Activated CD8-positive, alpha-beta memory T cell treated with anti-CD3 and anti-CD28 coated beads for 24 hours (primary cell): ENCODE results near the gene NEK4.
"Not testable (repeated sequence)": the region's sequence is repeated elsewhere in the genome, so short reads cannot be mapped to it uniquely, and the experiment has no call there.

ENCODE experiments used
- DNase-seq: peaks from one replicate; pipeline ENCODE4 v3.0.0-alpha.2; 2020

The NEK4 gene

DNA sequence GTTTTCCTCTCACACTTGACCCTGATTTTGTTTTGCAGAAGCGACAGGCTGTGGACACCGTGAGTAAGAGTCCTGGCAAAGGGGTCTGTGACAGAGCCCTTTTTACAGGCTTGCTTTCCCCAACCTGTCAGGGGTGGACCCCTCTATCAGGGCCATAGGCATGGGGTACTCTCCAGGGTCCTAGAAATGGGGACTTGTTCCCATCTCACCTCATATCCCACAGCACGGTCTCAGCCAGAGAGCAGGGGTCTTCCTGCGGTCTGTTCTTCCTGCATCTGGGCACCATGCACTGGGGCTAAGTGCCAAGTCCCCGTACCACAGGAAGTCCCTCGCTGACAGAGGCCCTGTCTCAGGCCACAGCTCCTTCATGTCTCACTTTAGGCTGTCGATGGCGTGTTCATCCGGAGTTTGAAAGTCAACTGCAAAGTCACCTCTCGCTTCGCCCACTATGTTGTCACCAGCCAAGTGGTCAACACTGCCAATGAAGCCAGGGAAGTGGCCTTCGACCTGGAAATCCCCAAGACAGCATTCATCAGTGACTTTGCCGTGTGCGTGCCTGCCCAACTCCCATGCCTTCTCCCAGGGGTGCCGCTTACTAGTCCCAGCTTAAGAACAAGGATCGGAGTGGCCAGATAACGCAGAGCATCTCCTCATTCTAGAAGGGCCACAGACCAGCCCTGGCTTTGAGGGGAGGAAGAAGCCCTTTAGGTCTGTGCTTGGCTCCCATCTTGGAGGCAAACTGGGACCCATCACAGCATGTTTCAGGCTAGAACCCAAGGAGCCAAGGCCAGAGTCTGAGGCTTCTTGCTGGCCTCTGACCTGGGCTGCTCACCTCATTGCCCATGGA is 7.4 kb upstream of the NEK4 start:
- peak; percentile 51 for DNase-seq

- no peak for DNase-seq
These were observed 6.6 kb upstream of the NEK4 start, which contains the start of gene ITIH1 for GRCh38 chr3:52777127-52777958. TSS of gene ITIH1 (plus strand) at chr3:52777599. CDS start at chr3:52777616, 17 bp downstream.

DNA sequence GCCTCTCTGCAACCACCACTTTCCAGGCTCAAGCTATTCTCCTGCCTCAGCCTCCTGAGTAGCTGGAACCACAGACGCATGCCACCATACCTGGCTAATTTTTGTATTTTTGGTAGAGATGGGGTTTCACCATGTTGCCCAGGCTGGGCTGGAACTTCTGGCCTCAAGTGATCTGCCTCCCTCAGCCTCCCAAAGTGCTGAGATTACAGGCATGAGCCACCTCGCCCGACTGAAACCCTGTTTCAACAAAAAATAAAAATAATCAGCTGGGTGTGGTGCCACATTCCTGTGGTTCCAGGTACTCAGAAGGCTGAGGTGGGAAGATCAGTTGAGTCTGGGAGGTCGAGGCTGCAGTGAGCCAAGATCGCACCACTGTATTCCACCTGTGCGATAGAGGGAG is 5.7 kb upstream of the NEK4 start:
- not testable (repeated sequence) for DNase-seq

GRCh38 chr3:52775877-52776276 is 5.1 kb upstream of the NEK4 start:
- no peak for DNase-seq

- no peak for DNase-seq
These were observed 4.4 kb upstream of the NEK4 start for GRCh38 chr3:52774901-52775864.

DNA sequence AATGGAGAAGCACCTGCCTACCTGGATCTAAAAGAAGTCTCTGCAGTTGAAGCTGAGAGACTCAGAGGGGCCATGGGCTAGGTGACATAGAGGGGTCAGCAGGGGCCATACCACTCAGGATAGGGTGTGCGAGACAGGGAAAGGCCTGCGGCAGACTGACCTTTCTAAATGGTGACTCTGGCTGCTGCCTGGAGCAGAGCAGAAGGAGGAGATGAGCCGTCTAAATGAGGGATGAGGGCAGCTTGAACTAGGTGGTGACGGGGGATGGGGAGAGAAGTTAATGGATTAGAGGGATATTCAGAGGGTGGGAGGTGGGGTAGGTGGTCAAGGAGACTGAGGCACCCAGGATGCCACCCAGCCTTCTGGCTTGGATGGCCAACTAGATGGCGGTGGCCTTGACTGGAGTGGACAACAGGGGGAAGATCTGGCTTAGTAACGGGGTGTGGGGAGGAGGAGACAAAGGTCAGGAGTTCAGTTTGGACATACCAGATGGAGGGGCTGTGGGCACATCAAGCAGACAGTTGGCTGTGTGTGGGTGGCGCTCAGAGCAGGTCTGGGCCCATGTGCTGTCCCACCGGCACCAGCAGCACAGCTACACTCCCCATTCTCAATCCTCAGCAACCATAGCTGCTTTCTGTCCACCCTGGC is 3.5 kb upstream of the NEK4 start:
- no peak for DNase-seq

- DNase-seq = no peak
These were observed 2.8 kb upstream of the NEK4 start for GRCh38 chr3:52773361-52774065.

DNA sequence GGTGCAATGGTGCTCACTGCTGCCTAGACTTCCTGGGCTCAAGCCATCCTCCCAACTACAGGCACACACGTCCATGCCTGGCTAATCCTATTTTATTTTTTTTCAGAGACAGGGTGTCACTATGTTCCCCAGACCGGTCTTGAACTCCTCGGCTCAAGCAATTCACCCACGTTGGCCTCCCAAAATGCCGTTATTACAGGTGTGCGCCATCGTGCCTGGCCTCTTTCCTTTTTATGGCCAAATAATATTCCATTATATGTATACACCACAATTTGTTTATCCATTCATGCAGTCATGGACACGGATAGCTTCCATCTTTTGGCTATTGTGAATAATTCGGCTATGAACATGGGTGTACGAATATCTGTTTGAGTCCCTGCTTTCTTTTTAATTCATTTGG is 962 bp upstream of the NEK4 start:
- DNase-seq = no peak

DNA sequence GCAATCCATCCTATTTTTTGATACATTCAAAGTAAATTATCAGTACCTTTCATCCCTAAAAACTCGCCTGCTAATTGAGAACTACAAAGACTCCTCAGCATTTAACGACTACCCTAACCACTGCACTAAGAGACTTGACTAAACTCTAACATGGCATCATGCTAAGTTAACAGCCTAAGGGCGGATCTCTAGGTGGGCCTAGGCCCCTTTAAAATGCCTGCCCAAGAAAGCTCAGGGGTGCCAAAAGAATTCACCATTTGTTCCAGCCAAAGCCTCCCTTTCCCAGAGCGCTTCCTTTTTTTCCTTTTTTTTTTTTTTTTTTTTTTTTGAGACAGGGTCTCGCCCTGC is 568 bp upstream of the NEK4 start:
- no peak for DNase-seq

- no peak for DNase-seq
These were observed 819 bp downstream of the NEK4 start for GRCh38 chr3:52769786-52770455.

DNA sequence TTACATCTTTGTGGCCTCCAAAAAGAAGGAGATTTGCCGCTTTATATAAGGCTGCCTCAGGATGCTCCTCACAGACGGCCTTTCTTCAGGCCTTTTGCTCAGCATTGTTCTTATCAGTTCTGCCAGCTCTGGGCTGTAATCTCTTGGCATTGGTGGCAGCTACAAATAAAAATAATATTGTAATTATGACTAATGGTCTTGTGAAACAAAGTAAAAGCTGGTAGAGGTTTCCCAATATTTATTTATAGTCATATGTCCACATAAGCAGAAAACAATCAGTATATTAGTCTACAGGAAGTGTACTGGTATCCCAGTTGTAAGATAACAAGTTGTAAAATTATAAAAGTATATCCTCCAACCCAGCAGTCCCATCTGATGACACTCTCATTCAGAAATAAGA is 7.3 kb downstream of the NEK4 start:
- DNase-seq = no peak

DNA sequence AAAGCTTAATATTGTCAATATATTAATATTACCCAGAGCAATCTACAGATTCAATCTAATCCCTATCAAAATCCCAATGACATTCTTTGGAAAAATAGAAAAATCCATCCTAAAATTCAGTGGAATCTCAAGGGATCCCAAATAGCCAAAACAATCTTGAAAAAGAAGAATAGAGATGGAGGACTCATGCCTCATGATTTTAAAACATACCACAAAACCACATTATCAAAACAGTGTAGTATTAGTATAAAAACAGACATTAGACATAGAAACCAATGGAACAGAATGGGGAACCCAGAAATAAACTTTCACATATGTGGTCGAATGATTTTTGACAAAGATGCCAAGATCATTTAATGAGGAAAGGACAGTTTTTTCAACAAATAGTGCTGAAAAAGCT is 14.6 kb downstream of the NEK4 start:
- no peak for DNase-seq

- DNase-seq = no peak
These were observed 16.4 kb downstream of the NEK4 start for GRCh38 chr3:52754373-52754772.

DNA sequence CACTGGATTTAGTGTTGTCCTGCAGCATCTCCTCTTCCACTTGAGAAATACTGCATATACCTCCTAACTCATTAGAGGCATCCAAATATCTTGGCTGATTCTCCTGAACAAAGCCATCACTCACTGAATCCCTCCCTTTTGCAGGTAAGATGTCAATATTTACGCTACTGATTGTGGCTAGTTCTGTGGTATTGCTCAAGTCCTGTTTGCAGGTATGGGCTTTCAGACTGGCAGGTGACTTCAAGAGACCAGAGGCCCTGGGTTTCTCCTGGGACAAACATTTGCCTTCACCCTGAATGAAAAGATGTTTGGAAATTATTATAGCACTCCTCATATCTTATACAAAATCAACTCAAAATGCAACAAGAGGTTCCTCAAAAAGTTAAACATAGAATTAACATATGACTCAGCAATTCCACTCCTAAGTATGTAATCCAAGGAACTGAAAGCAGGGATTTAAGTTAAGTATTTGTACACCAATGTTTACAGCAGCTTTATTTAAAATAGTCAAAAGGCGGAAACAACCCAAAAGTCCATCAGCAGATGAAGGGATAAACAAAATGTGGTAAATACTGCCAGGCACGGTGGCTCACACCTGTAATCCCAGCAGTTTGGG is 18.6 kb downstream of the NEK4 start:
- no peak for DNase-seq

- no peak for DNase-seq
These were observed 27.0 kb downstream of the NEK4 start for GRCh38 chr3:52743721-52744120.

DNA sequence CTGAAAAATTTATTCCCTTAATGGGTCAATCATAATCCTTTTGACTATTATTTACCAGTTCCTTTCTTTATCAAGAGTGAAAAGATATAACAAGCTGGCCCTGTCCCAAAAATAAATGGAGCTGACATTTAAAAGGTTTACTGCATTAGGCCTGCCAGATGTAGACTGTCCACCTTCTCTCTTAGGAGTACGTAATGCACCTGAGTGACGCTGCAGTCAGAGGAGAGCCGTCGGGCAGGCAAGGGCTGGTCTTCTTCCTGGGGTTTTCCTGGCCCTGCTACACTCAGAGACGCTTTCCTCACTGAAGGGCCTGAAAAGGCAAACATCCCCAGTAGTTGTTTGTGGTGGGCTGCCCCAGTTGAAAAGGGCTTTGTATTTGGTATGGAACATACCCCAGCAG is 27.6 kb downstream of the NEK4 start:
- DNase-seq = no peak

DNA sequence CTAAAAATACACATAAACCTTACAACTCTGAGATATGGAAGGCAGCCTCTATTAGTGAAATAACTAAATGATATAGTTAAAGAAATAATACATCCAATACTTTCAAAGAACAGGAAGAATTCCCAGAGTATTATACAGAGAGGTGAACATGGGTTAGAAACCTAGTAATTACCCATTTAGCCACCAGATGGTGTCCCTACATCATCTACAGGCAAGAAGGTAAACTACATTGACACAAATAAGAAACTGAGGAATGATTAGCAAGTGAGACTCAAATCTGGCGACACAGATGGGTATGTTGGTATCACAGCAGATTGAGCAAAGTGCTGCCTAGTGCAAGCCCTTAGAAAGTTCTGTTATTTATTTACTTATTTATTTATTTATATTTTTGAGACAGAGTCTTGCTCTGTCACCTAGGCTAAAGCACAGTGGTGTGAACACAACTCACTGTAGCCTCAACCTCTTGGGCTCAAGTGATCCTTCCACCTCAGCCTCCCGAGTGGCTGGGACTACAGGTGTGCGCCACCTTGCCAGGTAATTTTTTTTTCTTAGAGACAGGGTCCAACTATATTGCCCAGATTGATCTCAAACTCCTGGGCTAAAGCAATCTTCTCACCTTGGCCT is 28.2 kb downstream of the NEK4 start:
- no peak for DNase-seq

GRCh38 chr3:52739730-52740129 is 31.0 kb downstream of the NEK4 start:
- no peak for DNase-seq

GRCh38 chr3:52733256-52733891 is 37.4 kb downstream of the NEK4 start:
- DNase-seq = no peak

GRCh38 chr3:52731590-52731989 is 39.1 kb downstream of the NEK4 start:
- no peak for DNase-seq
